ENCODE data around the gene METTL21A.

METTL21A gene

GRCh38 chr2:207571370-207571769 lies 53.8 kb downstream of the METTL21A start:
- H3K4me3 ChIP-seq (ENCODE audit: low read depth, low read length) = no peak overlapping the region
- DNase-seq (ENCODE audit: low read depth) = no peak

GRCh38 chr2:207567671-207568070 lies 57.5 kb downstream of the METTL21A start:
- DNase-seq (ENCODE audit: low read depth) = no peak
- H3K4me3 ChIP-seq (ENCODE audit: low read depth, low read length) = no peak overlapping the region

DNA sequence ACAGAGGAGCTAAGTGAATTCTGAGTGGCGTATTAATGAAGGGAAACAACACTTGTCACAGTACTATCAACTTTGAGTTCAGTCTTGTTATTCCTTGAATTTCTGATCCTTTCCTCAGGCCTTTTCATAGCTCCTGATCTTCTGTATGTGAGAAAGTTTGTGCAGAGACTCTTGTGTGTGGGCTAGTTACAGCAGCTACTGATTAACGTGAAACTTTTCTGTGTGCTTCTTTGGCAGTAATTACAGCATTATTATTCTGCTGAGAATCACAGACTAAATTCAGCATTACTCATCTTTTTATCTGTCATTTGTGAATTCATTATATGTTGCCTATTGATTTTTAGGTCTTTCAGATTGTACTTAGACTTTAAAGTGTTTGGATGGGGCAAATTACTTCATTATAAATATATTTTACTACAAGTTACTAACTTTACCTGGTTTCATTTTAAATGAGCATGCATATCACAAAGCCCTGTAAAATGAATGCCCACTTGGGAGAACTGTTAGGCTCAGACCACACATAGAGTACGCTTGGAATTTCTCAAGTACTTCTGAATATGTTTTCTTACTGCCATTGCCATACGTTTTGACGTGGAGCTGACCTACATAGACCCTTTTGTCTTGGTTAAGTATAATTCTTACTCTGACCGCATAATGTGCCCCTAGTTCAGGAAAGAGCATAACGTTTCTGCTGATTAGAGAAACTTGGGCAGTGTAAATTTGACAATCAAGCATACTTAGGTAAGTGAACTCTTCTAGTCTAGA lies 59.3 kb downstream of the METTL21A start:
- DNase-seq (ENCODE audit: low read depth) = no peak
- no peak overlapping the region for H3K4me3 ChIP-seq (ENCODE audit: low read depth, low read length)
